Measurements from ENCODE around the gene CHMP5.

CHMP5 gene

DNA sequence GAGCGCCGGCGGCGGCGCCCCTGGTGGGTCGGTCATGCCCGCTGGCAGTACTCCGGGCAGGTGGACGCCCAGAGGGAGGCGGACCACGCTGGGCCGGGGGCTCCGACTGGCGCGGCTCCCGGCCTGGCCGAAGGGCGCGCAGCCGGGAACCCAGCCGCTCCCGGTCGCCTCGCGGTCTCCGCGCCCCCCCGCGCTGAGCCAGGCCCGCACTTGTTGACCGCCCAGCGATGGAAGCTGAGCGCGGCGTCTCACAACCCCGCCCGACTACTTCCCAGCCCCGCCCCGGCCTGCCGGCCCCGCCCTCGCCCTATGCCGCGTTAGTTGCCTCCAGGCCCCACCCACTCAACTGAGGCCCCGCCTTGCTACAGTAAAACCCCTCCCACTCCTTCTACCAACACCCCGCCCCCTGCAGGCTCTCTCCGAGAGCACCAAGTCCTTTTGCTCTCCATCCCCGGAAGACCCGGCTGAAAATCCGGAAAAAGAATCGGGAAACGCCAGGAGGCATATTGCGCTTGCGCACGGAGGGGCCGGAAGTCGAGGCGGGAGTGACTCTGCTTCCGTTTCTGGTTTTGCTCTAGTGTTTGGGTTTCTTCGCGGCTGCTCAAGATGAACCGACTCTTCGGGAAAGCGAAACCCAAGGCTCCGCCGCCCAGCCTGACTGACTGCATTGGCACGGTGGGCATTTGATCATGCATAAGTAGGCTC is at the start of gene CHMP5, which contains the start of gene BAG1:
CHMP5 (plus strand) TSS at position 577 of the 705 bp plus-strand sequence; CDS start at position 607, 30 bp downstream.
BAG1 (minus strand) TSS at position 236 of the 705 bp plus-strand sequence.
- peak; percentile 98 for DNase-seq

DNA sequence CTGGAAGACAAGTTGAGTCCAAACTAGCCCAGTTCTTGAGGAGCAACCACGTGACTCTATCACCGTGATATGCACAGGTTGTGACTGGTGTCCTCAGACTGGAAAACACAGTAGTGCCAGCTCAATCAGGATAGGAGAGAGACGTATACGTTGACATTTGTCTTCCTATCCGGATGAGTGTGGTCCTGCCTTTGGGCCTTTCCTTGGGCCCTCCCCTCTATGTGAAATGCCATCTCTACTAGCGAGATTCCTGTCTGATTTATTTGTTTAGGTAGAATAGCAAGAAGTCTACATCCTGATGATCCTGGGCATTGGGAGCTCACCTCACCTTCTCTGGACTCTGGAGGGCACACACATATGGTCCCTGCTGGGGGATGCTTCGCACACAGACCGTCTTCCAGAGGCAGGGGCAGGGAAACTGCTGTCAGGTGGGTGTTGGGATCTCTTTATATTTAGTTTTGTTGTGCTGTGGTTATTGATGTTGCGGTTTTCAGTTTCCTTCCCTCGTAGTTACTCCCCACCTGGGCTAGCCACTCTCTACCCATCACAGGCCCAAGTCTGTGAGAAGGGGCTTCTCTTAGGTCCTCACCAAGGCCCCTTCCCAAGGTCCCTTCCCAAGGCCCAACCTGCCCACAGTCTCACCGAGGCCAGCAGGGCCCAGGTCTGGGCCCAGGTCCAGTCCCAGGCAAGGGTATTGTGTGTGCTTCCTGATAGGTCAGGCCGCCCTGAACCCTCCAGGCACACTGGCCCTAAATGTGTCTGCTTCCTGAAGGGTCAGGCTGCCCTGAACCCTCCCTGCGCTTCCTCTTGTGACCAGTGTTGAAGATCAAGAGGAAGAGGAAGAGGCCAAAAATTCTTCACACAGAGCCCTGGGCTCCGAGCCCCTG is 43.9 kb upstream of the CHMP5 start:
- no peak for DNase-seq

DNA sequence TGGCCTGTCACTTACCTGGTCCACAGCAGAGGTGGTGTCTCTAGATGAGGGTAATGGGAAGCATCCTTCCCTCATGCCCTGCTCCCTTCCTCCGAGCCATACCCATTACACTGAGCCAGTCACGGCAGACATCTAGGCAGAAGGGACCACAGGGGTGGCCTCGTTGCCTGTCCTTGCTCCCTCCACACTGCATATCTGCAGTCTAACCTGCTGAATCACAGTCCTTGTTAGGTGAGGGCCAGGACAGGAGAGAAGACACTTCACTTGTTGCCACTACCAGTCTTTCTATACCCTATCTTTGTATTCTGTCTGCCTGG is 43.3 kb upstream of the CHMP5 start:
- no peak for DNase-seq

DNA sequence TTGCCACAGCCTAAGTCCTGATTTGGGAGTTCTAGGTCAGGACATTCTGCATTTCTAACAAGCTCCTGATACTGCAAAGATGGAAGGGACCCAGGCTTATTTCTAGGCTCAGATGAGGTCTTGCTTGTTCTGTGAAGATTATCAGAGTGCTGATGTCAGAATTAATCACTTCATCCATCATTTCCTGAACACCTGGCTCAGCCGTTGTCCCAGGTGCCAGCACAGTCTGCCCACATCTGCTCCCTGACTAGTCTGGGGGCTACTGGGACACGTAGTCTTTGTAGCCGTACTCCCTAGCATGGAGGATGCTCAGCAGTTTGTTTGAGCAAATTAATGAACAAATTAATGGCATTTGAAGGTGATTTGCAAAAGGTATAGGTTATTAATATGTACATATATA is 42.8 kb upstream of the CHMP5 start:
- DNase-seq, result no peak

DNA sequence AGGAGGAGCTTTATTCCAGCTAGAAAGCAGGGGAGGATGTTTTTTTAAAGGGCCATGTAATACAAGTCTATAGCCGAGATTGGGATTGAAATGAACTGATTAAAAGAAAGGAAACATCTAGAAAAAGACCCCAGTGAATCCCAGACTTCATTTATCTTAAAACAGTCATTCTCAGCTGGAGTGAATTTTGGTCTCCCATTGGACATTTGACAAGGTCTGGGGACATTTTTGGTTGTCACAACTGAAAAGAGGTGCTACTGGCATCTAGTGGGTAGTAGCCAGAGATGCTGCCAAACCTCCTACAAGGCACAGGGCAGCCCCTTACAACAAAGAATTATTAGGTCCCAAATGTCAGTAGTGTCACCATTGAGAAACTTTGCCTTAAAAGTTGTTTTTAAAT is 41.2 kb upstream of the CHMP5 start:
- no peak for DNase-seq

DNA sequence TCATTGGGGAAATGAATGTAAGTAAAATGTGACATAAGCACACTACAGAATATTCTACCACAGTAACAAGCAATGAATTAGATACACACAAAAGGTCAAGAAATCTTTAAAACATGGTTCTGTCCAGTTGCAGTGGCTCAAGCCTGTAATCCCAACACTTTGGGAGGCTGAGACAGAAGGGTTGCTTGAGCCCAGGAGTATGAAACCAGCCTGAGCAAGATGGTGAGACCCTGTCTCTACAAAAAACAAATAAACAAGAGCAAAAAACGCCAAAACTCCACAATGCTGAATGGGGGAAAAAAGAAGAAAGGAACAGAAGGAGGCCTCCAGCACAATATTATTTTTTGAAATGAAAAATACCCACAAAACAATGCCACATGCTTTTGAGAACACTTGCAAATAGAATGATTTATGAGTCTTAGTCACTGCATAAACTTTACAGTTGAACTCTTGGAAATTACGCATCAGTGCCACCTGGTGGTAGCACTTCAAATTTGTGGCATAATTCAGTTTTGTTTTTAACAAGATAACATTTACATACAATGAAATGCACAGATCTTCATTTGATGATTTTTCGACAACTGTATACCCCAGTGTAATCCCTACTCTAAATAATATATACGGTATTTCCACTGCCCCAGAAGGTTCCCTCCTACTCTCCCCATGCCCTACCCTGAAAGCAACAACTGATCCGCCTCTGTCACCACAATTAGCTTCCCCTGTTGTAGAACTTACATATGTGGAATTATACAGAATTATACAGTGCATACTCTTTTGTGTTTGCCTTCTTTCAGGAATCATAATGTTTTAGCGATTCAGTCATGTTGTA is 39.3 kb upstream of the CHMP5 start:
- peak; percentile 56 for DNase-seq

DNA sequence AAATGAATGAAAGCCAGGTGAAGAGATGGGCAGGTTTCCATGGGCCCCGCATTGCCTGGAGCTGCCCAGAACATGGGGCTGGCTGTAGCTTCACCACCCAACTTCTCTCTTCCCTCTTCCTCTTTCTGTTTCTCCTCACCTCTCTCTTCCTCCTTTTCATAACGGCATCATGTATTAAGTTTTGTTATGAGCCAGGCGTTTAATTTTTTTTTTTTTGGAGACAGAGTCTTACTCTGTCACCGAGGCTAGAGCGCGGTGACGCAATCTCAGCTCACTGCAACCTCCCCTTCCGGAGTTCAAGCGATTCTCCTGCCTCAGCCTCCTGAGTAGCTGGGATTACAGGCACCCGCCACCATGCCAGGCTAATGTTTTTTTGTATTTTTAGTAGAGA is 37.8 kb upstream of the CHMP5 start:
- peak; percentile 34 for DNase-seq

DNA sequence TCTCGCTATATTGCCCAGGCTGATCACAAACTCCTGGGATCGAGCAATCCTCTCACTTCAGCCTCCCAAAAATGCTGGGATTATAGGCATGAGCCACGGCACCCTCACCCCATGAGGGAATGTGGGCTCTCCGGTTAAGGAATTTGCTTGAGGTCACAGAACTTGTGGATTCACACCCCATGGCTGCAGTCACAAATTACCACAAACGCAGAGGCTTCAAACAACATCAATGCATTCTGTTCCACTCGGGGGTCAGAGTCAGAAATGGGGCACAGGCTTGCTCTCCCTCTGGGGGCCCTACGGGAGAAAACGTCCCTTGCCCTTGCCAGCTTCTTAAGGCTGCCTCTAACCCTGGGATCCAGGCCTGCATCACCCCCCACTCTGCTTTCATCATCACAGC is 37.1 kb upstream of the CHMP5 start:
- DNase-seq, result no peak

DNA sequence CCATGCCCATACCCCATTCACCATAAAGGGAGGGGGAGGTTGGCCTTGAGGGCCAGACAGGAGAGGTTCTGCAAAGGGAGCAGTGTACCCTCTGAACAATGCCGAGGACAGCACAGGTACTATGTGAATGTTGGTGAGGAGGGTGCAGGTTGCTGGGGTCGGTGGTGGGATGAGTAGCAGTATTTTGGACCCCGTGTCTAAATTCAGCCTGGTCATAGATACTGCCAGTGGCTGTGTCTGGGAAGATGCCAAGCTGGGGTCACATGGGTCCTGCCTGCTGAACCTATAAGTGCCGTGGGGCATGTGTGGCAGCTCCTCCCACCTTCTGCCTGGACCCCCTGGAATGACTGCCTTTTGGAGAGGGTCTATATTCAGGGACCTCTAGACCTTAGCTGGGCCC is 36.2 kb upstream of the CHMP5 start:
- DNase-seq, result no peak

DNA sequence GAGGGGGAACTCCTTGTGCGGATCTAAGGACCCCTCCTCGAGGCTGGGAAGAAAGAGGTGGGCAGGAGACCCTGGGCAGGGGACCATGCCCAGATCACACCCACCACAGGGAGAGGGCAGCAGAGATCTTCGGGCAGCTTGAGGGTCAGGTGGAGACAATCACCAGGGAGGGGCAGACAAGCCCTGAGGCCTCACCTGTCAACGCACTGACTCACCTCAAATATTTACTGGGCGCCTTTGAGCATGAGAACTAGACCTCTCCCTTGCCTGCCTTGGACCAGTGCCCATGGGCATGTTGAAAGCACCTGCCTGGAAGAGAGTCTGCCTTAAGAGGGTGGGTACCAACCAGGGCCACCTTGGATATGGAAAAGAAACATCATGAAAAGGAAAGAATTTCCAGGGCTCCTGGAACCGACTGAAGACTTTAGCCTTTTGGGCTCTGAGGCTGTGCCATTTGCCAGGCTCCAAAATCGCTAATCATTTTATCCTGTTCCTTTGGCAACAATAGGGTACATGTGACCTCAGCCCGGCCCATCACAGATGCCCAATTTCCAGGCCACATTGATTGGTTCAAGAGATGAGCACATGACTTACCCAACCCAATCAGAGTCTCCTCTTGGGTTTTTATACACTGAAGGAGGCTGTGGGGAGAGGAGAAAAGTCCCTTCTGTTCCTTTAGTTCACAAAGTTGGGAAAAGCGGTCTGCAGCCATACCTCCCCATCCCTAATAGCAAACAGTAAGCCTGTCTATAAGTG is 35.3 kb upstream of the CHMP5 start:
- DNase-seq, result no peak

DNA sequence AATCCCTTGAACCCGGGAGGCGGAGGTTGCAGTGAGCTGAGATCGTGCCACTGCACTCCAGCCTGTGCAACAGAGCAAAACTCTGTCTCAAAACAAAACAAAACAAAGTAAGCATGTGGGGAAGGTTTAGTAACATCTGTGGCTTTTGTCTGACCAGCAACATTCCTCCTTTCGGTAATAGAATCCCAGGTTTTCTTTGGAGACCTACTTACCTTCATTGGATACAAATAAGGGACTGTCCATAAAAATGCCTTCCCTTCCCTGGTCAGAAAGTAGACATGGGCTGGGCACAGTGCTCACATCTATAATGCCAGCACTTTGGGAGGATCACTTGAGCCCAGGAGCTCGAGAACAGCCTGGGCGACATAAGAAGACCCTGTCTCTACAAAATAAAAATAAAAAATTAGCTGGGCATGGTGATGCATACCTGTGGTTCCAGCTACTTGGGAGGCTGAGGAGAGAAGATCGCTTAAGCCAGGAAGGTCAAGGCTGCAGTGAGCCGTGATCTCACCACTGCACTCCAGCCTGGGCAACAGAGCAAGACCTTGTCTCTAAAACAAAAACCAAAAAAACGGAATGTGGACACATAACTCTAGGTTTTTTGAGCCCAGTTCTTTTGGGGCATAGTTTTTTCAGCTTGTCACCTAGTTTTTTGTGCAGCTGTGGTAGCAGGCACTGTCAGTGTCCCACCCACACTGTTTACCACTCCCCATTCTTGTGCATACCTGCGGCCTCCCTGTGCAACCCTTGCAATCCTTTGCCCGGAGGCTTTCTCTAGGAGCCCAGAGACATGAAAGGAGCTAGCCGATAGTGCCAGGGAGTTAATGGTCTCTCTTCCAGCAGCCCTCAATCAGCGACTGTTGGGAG is 33.9 kb upstream of the CHMP5 start:
- DNase-seq, result no peak

DNA sequence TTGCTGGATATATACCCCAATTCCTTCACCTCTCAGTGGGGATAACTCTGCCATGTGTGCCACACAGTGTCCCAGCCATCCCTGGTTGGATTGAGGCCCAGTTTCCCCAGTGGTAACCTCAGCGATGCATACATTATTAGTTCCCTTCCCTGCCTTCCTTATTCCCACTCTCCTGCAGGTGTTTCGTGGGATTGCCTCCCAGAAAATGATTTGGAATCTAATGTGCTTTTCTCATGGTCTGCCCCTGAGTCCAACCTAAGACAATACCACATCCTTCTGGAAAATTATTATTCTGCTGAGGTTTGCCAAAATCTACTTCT is 33.3 kb upstream of the CHMP5 start:
- DNase-seq, result no peak

DNA sequence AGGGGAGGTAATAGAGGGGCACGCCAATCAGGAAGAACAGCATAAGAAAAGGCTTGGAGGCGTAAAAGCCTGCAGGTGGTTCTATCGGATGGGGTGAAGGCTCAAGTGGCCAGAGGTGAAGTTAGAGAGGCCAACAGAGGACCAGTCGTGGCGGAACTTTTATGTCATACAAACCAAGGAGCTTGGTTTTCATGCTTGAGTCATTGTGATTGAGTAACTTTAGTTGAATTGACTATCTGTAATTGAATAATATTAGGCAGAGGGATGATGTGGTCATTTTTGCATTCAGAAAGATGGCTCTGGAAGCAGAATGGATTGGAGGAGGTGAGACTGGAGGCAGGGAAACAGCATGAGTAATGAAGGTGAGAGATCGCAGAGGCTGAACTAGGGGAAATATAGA is 32.0 kb upstream of the CHMP5 start:
- no peak for DNase-seq

DNA sequence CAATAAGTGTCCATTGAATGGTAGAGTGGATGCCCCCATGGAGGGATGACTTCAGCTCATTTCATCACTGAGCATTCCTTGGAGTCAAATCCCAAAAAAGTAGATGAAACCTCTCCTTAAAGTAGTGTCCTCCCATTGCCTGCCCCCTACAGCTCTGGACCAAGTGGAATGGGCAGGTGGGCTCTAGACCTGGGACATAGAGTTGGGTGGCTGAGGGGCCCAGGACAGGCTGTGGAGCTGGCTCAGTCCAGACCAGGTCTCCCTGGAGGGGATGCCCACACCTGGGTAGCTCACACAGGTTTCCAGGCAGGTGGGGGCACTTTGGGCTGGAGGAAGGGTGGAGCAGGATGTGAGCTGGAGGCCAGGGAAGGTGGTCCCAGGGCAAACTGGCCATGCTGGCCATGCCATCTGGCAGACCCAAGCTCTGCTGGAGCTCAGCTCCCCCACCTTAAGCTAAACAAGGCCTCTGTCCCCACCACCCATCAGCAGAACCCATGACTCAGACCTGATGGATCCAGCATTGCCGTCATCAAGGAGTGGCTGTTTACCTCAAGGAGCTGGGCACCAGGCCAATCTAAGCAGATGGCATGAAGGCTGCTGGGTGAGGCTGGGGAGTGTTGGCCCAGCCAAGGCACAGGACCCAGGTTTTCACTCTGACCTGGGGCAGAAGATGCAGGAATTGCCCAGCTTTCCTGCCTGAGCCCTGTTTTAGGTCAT is 31.1 kb upstream of the CHMP5 start:
- no peak for DNase-seq

DNA sequence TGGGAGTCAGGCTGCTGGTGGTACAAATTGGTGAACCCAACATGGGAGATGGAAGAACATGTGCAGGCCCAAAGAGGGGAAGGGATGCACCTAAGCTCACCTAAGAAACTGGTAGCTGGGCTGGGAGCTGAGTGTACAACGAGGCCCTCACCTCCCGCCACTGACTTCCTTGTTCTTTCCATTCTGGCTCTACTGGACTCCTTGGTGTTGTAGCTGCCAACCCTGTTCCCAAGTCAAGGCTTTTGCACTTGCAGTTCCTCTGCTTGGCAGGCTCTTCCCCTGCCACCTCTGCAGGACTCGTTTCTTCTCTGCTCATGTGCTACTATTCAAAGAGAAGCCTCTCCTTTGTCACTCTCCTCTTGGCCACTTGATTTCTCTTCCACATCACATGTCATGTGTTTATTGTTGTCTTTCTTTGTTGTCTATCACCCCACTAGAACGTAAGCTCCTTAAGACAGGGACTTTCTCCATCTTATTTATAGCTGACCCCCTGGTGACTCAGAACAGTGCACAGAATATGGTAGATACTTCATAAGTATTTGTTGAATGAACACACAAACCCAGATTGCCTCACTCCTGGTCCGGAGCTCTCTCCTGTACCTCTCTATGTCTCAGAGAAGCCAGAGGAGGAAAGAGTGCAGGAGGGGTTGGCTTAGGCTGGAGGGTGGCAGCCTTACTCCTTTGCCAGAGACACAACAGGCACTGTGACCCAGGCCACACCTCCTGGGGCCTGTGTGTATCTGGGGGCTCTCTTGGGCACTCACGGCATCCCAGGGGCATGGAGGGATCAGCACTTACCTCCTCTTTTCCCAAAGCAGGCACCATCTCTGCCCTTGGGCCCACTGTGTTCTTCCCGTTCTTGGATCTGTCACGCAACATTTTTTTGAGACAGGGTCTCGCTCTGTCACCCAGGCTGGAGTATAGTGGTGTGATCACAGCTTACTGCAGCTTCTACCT is 30.1 kb upstream of the CHMP5 start:
- no peak for DNase-seq

DNA sequence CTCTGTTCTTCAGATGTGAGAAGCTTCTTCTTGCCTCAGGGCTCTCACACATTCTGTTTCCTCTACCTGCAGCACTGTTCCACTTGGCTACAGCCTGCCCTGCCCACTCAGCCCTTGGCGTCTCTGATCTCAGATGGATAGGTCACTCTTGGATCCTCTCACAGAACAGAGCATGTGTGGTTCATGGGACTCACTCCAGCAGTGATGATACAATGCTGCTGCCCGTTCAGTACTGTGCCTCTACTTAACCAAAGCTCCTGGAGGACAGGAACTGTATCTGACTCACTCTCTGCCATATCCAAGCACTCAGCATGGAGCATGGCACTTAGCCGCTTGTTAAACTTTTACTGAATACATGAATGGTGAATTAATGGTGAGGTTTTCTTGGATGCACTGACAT is 28.3 kb upstream of the CHMP5 start:
- DNase-seq, result no peak

DNA sequence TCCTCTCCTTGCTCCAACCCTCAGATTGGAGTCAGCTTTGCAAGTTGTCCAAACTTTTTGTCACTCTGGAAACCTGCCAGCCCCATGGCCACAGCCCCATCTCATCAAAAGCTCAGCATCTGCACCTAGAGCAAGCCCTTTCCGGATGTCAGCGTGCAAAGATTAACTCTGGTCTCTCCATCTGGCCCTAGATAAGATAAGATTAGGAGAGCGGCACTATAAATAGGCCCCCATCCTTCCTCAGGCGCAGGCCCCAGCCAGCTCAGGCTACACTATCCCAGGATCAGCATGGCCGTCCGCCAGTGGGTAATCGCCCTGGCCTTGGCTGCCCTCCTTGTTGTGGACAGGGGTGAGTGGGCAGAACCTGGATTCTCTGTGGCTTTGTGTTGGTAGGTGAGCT is 24.9 kb upstream of the CHMP5 start, which contains the start of gene SPINK4:
SPINK4 (plus strand) TSS at position 247 of the 400 bp plus-strand sequence; CDS start at position 289, 42 bp downstream.
- DNase-seq, result no peak

DNA sequence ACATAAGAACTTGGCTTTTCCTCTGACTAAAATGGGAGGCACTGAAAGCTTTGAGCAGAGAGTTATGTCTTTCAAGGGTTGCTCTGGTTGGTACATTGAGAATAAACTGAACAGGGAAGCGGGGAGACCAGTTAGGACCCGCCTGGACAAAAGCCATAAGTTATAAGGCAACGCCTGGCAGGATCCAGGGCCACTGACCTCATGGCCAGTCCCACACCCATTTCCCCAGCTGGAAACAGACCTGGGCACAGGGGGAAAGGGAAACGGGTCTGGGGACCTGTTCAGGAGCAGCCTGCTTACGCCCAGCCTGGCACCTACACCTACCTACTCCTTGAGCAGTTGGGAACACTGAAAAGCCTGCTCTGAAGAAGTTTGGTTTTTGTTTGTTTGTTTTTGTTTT is 23.6 kb upstream of the CHMP5 start:
- DNase-seq, result no peak

DNA sequence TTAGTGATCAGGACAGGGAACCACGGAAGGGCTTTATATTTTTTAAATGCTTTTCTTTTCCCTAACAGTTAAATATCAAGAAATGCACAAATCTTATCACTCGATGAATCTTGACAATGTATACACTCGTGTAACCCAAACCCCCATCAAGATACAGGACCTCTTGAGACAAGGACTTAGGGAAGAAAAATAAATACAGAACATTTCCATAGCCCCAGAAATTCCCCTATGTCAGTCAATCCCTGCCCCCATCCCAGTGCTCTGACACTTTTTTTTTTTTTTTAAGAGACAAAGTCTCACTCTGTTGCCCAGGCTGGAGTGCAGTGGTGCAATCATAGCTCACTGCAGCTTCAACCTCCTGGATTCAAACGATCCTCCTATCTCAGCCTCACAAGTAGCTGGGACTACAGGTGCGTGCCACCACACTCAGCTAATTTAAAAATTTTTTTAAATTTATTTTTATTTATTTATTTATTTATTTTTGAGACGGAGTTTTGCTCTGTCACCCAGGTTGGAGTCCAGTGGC is 22.2 kb upstream of the CHMP5 start:
- DNase-seq, result no peak
